GM12878 (cell line): ENCODE results near the gene PCSK6. TPM values are rescaled to one million over a fixed set of nuclear protein-coding genes. Genes with fewer than 3 reads are reported as not detected.

ENCODE experiments used
- ATAC-seq: fragments of 200-7000 bp; cut with Tn5 transposase; 3 replicates; pipeline ENCODE4 v1.9.1; 2020; ENCODE audit warnings: mild to moderate bottlenecking, moderate library complexity
- BruUV-seq: library from RNA; stranded (reverse); fragments of 400-500 nt; replicated peaks from 2 replicates; lab custom pipeline; 2021; lab: Mats Ljungman, UMichigan
- CTCF ChIA-PET: fragments of 300-600 bp; sonication (Branson Sonifier 250); formaldehyde crosslinking; extraction: SDS; loops from one replicate; lab custom pipeline; 2021; ENCODE audit warnings: inconsistent platforms; lab: Yijun Ruan, JAX
- POLR2A ChIA-PET: fragments of 350-600 bp; formaldehyde crosslinking; extraction: SDS; loops from one replicate; lab custom pipeline; 2021; ENCODE audit warnings: inconsistent platforms; lab: Charles Lee
- RAD21 ChIA-PET: fragments of 300-600 bp; sonication (Branson Sonifier 250); formaldehyde crosslinking; loops from one replicate; lab custom pipeline; 2023; ENCODE audit warnings: antibody characterized with exemption; ENCODE audit not compliant: unreplicated experiment; lab: Charles Lee
- SMC1A ChIA-PET: fragments of 300-600 bp; sonication (Branson Sonifier 250); formaldehyde crosslinking; loops from one replicate; lab custom pipeline; 2023; ENCODE audit not compliant: unreplicated experiment, uncharacterized antibody; lab: Charles Lee
- DNase-seq: peaks from one replicate; pipeline ENCODE4 v3.0.0-alpha.2; 2011; ENCODE audit warnings: low read depth, low spot score
- FAIRE-seq: peaks from 3 replicates; lab custom pipeline; 2011; peaks lifted over from hg19 to GRCh38; lab: Jason Lieb, UNC
- H2AFZ ChIP-seq: 2 replicates; pipeline ENCODE4 v1.6.0; 2011; ENCODE audit warnings: low read depth, low read length, control low read depth; ENCODE audit not compliant: control insufficient read depth
- H3K27ac ChIP-seq: 2 replicates; pipeline ENCODE4 v1.5.1; 2011; ENCODE audit warnings: control low read depth; ENCODE audit not compliant: control insufficient read depth, insufficient read depth
- H3K27me3 ChIP-seq, 2 experiments: replicated peaks in 1 of 2; 2 replicates each; pipeline versions ENCODE4 v1.6.0 to v1.6.1; 2011; ENCODE audit warnings: low read length in 1 of 2; ENCODE audit not compliant: control insufficient read depth in 2 of 2, insufficient read depth in 2 of 2
- H3K36me3 ChIP-seq, 2 experiments: 2 replicates each; pipeline ENCODE4 v1.5.1; 2011; ENCODE audit warnings: low read length in 1 of 2; ENCODE audit not compliant: control insufficient read depth in 2 of 2, insufficient read depth in 2 of 2
- H3K4me1 ChIP-seq: 2 replicates; pipeline ENCODE4 v1.6.1; 2011; ENCODE audit warnings: mild to moderate bottlenecking, low read length, moderate library complexity, mixed read lengths; ENCODE audit not compliant: control insufficient read depth, insufficient read depth
- H3K4me2 ChIP-seq: 2 replicates; pipeline ENCODE4 v1.6.0; 2011; ENCODE audit warnings: control low read depth; ENCODE audit not compliant: control insufficient read depth, insufficient read depth
- H3K4me3 ChIP-seq: fragments of 200-600 bp; sonication (generic); 2 replicates; pipeline ENCODE4 v1.5.1; 2016
- H3K79me2 ChIP-seq: 2 replicates; pipeline ENCODE4 v1.6.0; 2011; ENCODE audit warnings: low read length; ENCODE audit not compliant: control insufficient read depth, insufficient read depth
- H3K9ac ChIP-seq: 2 replicates; pipeline ENCODE4 v1.8.0; 2011; ENCODE audit warnings: low read length, control low read depth, mixed read lengths; ENCODE audit not compliant: control insufficient read depth, insufficient read depth
- H3K9me3 ChIP-seq: replicated peaks from 3 replicates; pipeline ENCODE4 v1.5.1; 2011; ENCODE audit warnings: mild to moderate bottlenecking, low read length; ENCODE audit not compliant: control insufficient read depth, insufficient read depth
- H4K20me1 ChIP-seq: 2 replicates; pipeline ENCODE4 v1.6.0; 2011; ENCODE audit not compliant: control insufficient read depth, insufficient read depth
- BCL11A ChIP-seq: IDR thresholded peaks from 2 replicates; pipeline ENCODE4 v1.6.1; 2011; ENCODE audit warnings: low read depth, low read length
- BRCA1 ChIP-seq: IDR thresholded peaks from 2 replicates; pipeline ENCODE4 v1.6.1; 2011; ENCODE audit warnings: low read depth, low read length, improper control_type of control experiment
- ELK1 ChIP-seq: IDR thresholded peaks from 2 replicates; pipeline ENCODE4 v1.6.1; 2012; ENCODE audit warnings: low read depth, low read length, improper control_type of control experiment
- FOS ChIP-seq: IDR thresholded peaks from 3 replicates; pipeline ENCODE4 v1.6.1; 2011; ENCODE audit warnings: borderline replicate concordance; ENCODE audit not compliant: insufficient read length; ENCODE audit errors: extremely low read depth
- FOXM1 ChIP-seq: IDR thresholded peaks from 2 replicates; pipeline ENCODE4 v1.6.1; 2012; ENCODE audit warnings: low read depth, mild to moderate bottlenecking, inconsistent platforms, low read length, moderate library complexity
- JUND ChIP-seq: IDR thresholded peaks from 2 replicates; pipeline ENCODE4 v1.6.1; 2012; ENCODE audit warnings: low read depth, mild to moderate bottlenecking, low read length, improper control_type of control experiment, moderate library complexity
- KLF5 ChIP-seq: fragments of 450-650 bp; IDR thresholded peaks from 2 replicates; pipeline ENCODE4 v1.6.1; 2014; ENCODE audit warnings: mild to moderate bottlenecking; ENCODE audit not compliant: partially characterized antibody
- MXI1 ChIP-seq: fragments of 150-350 bp; IDR thresholded peaks from 2 replicates; pipeline ENCODE4 v1.6.1; 2011; ENCODE audit warnings: low read depth, mild to moderate bottlenecking, inconsistent platforms, low read length, improper control_type of control experiment
- PML ChIP-seq: IDR thresholded peaks from 2 replicates; pipeline ENCODE4 v1.6.1; 2012; ENCODE audit warnings: low read length, inconsistent platforms
- POLR2A ChIP-seq: IDR thresholded peaks from 2 replicates; pipeline ENCODE4 v1.6.1; 2011; ENCODE audit warnings: low read depth, mild to moderate bottlenecking, low read length
- YBX1 ChIP-seq: fragments of 450-650 bp; IDR thresholded peaks from 2 replicates; pipeline ENCODE4 v1.6.1; 2016; ENCODE audit warnings: antibody characterized with exemption
- ZNF687 ChIP-seq: fragments of 450-650 bp; IDR thresholded peaks from 2 replicates; pipeline ENCODE4 v1.6.1; 2017; ENCODE audit warnings: mild to moderate bottlenecking, moderate library complexity
- WGBS: methylation state at CpG from one replicate; pipeline ENCODE4 v1.1.6; 2016; ENCODE audit warnings: low lambda C conversion rate; ENCODE audit not compliant: insufficient replicate concordance, insufficient coverage; ENCODE audit errors: missing lambda C conversion rate; 5-methylcytosine and 5-hydroxymethylcytosine counted together
- in situ Hi-C: fragments of 300-500 bp; cut with MboI; formaldehyde crosslinking; loops from 9 replicates; pipeline ENCODE4 v1.14.3; 2018; ENCODE audit warnings: mixed read lengths
- intact Hi-C: fragments of 100-400 bp; cut with micrococcal nuclease; formaldehyde crosslinking; loops from one replicate; pipeline ENCODE4 v1.14.2; 2022; ENCODE audit not compliant: unreplicated experiment
- polyA plus RNA-seq, 11 experiments: library from polyadenylated mRNA; depleted of rRNA in 4 of 11; unstranded in 6 of 11; stranded (reverse) in 5 of 11; fragments of >200 nt; fragmentation: Nextera tagmentation in 4 of 11; fragmentation: Illumina TruSeq in 1 of 11; extraction: Ambion mirVana in 4 of 11; extraction: Trizol in 1 of 11; gene quantifications; 1 replicate in 1 of 11; 2 replicates in 10 of 11; pipeline versions ENCODE4 v1.2.1 to v1.2.3, GENCODE V29; 2011 to 2016; ENCODE audit warnings: inconsistent platforms in 2 of 11, missing spikeins in 2 of 11, low read depth in 1 of 11
- total RNA-seq, 4 experiments: library from RNA; depleted of rRNA in 3 of 4; stranded (reverse); fragments of >200 nt in 3 of 4; fragmentation: Illumina TruSeq in 1 of 4; extraction: Trizol in 1 of 4; gene quantifications; 2 replicates each; pipeline versions ENCODE4 v1.2.1 to v1.2.3, GENCODE V29; 2013 to 2021

The PCSK6 gene
- total and polyA plus RNA-seq, 10 of the 15 experiments (the other 5 are each of a cell fraction or from before 2014, with no cell fraction given) = 0.19 to 0.67 (median 0.25) TPM; not detected in 4

GRCh38 chr15:101442272-101442671 is 47.2 kb downstream of the PCSK6 start:
- no peaks in the 10 kb centered on the region for H3K36me3 ChIP-seq
- RAD21 ChIA-PET = no interaction called here
- H3K27ac ChIP-seq = no peak overlapping the region
- intact Hi-C loops (no loop called here), in situ Hi-C loops (no loop called here)
- POLR2A ChIA-PET = interaction anchor here (0.5 kb wide), 1 partner anchor 280 kb away, joined by 4 read pairs; no protein-coding TSS in a partner anchor
- CTCF ChIA-PET = no interaction called here
- no peak for FAIRE-seq
- no peaks in the 10 kb centered on the region for H4K20me1 ChIP-seq
- no peak overlapping the region for H3K4me2 ChIP-seq
- H3K9ac ChIP-seq = no peak overlapping the region
- TF ChIP-seq MXI1 (no peak), FOS (no peak), POLR2A (no peak)
- H3K4me1 ChIP-seq = no peaks in the 10 kb centered on the region
- H2AFZ ChIP-seq = no peak overlapping the region
- H3K27me3 ChIP-seq = peaks cover 0 to 4% of the 10 kb centered on the region in 2 experiments; a peak in 2 of 4 replicates
- SMC1A ChIA-PET = no interaction called here
- no peak overlapping the region for H3K4me3 ChIP-seq
- DNase-seq = no peak
- H3K79me2 ChIP-seq = no peaks in the 10 kb centered on the region
- H3K9me3 ChIP-seq = no peaks in the 10 kb centered on the region
- no peak for ATAC-seq
- WGBS = 70% methylated on average over 6 of the region's 6 CpGs
- BruUV-seq = no TSS peak

- intact Hi-C loops = no loop called here
- TF ChIP-seq JUND = no peak
- TF ChIP-seq POLR2A = no peak
- TF ChIP-seq BRCA1 = no peak
- TF ChIP-seq ELK1 = no peak
- no peak for TF ChIP-seq KLF5
- no peak for TF ChIP-seq BCL11A
- no peak for TF ChIP-seq PML
- TF ChIP-seq FOXM1 = no peak
- TF ChIP-seq YBX1 = no peak
- TF ChIP-seq ZNF687 = no peak
These were observed 47.8 kb downstream of the PCSK6 start for GRCh38 chr15:101441696-101442095.

More at GRCh38 chr15:101441696-101442095, 47.8 kb downstream of the PCSK6 start:
- no peaks in the 10 kb centered on the region for H3K36me3 ChIP-seq
- ATAC-seq = no peak
- H3K9me3 ChIP-seq = no peaks in the 10 kb centered on the region
- SMC1A ChIA-PET = no interaction called here
- H3K4me1 ChIP-seq = no peaks in the 10 kb centered on the region
- RAD21 ChIA-PET = no interaction called here
- in situ Hi-C loops = no loop called here
- no peak for DNase-seq
- H3K27ac ChIP-seq = no peak overlapping the region
- no peak overlapping the region for H3K4me3 ChIP-seq
- no peaks in the 10 kb centered on the region for H4K20me1 ChIP-seq
- no peak for FAIRE-seq
- H2AFZ ChIP-seq = no peak overlapping the region
- no TSS peak for BruUV-seq
- POLR2A ChIA-PET = no interaction called here
- CTCF ChIA-PET = no interaction called here
- WGBS = 30% methylated on average over 11 of the region's 11 CpGs
- H3K9ac ChIP-seq = no peak overlapping the region
- H3K79me2 ChIP-seq = no peaks in the 10 kb centered on the region
- no peak overlapping the region for H3K4me2 ChIP-seq
- peaks cover 0 to 4% of the 10 kb centered on the region in 2 experiments; a peak in 2 of 4 replicates for H3K27me3 ChIP-seq
